Measurements from ENCODE around the gene PRKCZ.
"Not testable (repeated sequence)": the region's sequence is repeated elsewhere in the genome, so short reads cannot be mapped to it uniquely, and the experiment has no call there.

PRKCZ gene

GRCh38 chr1:2137257-2138121 lies 87.3 kb downstream of the PRKCZ start:
- no peak for DNase-seq

- not testable (repeated sequence) for DNase-seq
Measured at GRCh38 chr1:2139156-2139555, 88.9 kb downstream of the PRKCZ start.

DNA sequence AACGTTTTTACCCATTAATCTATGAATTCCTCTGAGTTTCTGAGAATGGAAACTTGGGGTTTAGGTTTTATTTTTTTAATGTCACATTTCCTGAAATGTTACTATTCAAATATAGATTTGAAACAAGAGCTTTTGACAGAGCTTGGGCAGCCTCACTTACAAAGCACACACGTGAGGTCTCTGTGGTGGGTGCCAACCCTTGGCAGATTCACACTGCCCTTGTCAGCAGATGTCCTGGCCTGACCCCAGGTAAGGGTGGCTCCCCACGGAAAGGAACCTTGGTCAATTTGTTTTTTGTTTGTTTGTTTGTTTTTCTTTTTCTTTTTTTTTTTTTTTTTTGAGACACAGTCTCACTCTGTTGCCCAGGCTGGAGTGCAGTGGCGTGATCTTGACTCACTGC lies 90.8 kb downstream of the PRKCZ start:
- DNase-seq = no peak

DNA sequence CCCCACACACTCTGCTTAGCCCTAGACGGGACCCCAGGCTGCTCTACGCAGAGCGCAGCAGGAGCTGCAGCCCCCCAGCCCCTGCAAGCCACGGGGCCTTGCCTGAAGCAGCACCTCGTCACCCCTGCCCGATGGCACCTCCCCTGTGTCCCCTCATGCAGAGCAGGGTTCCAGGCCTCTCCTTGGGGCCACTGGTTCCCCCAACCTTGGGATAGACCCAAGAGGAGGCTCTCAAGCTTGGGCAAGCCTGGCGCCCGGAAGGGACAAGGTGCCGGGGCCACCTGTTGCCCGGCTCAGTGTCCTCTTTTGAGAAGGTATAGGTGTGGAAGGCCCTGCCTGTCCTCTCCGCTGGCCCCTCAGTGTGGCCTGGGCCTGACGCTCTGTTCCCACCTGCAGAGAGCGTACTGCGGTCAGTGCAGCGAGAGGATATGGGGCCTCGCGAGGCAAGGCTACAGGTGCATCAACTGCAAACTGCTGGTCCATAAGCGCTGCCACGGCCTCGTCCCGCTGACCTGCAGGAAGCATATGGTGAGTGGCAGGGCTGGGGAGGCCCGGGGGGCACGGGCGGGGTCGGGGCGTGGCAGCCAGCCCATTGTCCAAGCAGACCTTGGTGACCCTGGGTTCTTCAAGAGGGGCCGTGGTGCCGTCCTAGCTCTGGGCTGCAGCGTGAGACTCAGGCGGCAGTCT lies 93.7 kb downstream of the PRKCZ start:
- no peak for DNase-seq

GRCh38 chr1:2144501-2145090 lies 94.4 kb downstream of the PRKCZ start:
- DNase-seq = no peak

- DNase-seq = no peak
Measured at GRCh38 chr1:2145946-2146835, 96.0 kb downstream of the PRKCZ start.

DNA sequence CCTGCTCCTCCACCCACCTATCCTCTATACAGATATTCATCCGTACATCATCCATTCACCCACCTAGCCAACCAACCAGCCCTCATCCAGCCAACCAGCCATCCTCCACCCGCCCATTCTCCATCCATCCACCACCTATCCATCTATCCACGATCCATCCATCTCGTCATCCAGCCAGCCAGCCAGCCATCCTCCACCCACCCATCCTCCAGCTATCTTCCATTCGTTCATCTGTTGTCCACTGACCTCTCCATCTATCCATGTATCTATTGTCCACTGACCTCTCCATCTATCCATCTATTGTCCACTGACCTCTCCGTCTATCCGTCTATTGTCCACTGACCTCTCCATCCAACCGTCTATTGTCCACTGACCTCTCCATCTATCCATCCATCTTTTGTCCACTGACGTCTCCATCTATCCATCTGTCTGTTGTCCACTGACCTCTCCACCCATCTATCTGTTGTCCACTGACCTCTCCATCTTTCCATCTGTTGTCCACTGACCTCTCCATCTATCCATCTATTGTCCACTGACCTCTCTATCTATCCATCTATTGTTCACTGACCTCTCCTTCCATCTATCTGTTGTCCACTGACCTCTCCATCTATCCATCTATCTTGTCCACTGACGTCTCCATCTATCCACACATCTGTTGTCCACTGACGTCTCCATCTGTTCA lies 96.8 kb downstream of the PRKCZ start:
- no peak for DNase-seq

- not testable (repeated sequence) for DNase-seq
Measured at GRCh38 chr1:2147869-2148268, 97.7 kb downstream of the PRKCZ start.

- DNase-seq = no peak
Measured at GRCh38 chr1:2148691-2149090, 98.5 kb downstream of the PRKCZ start.

GRCh38 chr1:2150801-2151200 lies 100.6 kb downstream of the PRKCZ start:
- no peak for DNase-seq

DNA sequence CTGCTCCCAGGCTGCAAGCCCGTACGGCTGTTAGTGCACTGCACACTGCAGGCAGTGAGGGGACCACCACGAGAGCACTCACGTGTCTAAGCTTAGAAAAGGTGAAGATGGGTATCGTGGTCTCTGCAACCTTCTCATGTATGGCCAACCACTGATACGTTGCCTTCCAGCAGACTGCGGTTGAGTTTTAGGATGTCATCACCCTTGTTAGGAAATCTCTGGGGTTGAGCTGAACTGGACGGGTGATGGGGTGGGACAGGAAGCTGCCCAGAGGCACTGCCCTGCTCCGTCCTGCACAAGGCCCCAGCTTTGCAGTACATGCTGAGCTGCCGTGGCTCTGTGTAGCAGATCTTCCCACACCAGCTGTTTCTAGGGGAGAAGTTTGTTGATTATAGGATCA lies 101.0 kb downstream of the PRKCZ start:
- DNase-seq = no peak

DNA sequence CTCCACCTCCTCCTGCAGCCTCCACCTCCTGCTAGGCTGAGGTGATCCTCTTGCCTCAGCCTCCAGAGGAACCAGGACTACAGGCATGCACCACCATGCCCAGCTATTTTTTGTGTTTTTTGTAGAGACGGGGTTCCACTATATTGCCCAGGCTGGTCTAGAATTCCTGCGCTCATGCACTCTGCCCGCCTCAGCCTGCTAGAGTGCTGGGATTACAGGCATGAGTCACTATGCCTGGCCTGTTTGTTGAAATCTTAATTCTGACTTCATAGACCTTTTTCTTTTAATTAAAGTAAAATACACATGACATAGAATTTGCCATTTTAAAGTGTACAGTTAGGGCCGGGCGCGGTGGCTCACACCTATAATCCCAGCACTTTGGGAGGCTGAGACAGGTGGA lies 101.7 kb downstream of the PRKCZ start:
- no peak for DNase-seq

DNA sequence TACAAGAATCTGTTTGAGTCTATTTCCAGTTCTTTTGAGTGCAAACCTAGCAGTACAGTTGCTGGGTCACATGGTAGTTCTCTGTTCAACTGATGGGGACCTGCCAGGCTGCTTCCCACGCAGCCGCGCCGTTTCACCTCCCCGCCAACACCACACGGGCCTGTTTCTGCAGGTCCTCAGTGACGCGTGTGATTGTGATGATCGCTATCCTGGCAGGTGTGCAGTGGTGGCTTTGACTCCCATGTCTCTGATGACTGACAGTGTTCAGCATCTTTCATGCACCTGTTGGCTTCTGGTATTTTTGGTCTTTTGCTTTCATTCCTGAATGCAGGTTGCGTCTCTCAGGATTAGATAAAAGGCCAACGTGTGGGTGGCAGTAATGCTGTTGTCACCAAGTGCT lies 102.7 kb downstream of the PRKCZ start:
- DNase-seq = no peak

GRCh38 chr1:2154022-2154421 lies 103.8 kb downstream of the PRKCZ start:
- DNase-seq = no peak

DNA sequence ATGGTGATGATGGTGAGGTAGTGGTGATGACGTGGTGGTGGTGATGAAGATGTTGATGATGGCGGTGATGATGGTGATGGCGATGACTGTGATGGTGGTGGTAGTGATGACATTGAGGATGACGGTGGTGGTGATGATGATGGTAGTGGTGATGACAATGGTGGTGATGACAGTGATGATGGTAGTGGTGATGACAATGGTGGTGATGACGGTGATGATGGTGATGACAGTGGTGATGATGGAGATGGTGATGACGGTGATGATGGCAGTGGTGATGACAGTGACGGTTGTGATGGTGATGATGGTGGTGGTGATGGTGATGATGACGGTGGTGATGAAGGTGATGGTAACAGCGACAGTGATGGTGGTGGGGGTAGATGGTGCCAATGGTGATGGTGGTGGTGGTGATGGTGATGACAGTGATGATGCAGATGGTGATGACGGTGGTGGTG lies 105.0 kb downstream of the PRKCZ start:
- DNase-seq = no peak

- no peak for DNase-seq
Measured at GRCh38 chr1:2155788-2156187, 105.6 kb downstream of the PRKCZ start.

GRCh38 chr1:2156866-2157265 lies 106.7 kb downstream of the PRKCZ start:
- DNase-seq = no peak

GRCh38 chr1:2157856-2158255 lies 107.6 kb downstream of the PRKCZ start:
- no peak for DNase-seq

DNA sequence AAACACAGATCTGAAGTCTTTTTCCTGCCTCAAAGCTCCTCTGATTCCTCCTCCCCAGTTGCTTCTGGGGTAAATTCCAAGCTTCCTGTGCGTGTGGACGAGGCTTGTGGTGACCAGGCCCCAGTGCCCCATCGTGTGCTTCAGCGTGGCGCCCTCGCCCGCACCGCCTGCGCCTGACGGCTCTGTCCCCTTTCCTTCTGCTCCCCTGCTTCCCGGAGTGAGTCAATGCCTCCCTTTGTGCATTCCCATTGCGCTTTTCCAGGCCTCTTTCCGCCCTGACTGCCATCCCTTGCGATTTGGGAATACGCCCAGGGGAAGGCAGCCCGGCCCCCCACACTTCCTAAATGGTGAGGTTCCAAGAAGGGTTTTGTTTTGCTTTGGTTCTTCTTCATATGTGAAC lies 108.1 kb downstream of the PRKCZ start:
- DNase-seq = no peak

DNA sequence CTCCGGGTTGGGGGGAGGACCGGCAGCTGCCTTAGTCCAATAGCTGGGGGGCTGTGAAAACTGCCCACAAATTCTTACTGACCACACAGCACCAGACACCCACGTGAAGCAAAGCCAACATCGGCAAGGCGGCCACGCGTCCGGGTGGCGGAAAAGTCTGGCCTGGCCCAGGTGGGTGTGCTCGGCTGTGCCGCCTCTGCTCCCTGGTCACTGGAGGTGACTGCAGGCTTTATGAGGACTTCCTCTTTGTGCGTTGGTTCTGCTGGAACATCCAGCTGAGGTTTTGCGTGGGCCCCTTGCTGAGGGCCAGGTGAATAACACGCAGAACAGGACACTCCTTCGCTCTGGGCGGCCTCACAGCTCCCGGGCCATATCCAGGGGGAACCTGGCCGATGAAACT lies 108.9 kb downstream of the PRKCZ start:
- no peak for DNase-seq

DNA sequence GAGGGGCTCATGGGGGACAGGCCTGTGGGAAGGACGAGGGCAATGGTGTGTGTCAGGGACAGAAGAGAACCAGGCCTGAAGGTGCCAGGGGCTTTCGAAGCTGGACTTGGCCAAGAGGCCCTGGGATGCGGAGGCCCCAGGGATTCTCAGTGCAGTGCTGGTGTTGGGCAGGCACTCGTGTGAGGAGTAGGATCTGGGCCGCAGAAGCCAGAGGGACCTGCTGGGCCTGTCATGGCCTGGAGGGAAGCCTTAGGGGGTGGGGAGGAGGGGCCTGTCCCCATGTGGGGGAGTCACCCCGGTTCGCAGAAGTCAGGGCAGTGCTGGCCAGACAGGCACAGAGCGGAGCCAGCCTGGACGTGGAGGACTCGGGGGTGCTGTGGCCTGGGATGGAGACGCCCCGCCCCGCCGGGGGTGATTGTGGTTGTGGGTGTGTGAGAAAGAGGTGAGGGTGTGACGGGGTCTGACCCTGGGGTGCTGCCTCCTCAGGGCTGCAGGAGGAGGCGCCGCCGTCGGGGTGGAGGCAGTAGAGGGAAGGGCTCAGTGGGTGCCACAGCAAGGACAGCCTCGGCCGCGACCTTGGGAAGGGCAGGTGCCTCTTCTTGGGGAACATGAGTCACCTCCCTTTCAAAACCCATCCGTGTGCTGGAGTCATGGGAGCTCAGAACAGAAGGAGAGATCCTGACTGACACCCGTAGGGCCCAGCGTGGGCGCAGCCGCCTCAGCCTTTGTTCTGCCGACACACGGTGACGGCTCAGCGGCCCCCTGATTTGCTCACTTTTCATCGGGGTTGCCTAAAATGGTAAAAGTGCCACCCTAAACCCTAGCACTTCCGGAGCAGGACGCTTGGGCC lies 110.5 kb downstream of the PRKCZ start:
- no peak for DNase-seq

Data from NCI-H1436 (cell line).